HCT116 (cell line): Measurements from ENCODE around the gene BBIP1. TPM values are rescaled to one million over a fixed set of nuclear protein-coding genes. Genes with fewer than 3 reads are reported as not detected.
A peak's percentile ranks its signal among the peaks of the same experiment; 100 is the strongest.

Experiments
- ATAC-seq: fragments of 200-7000 bp; cut with Tn5 transposase; 2 replicates; pipeline ENCODE4 v1.9.1; 2020; ENCODE audit warnings: mild to moderate bottlenecking, moderate library complexity
- BruUV-seq: library from RNA; stranded (reverse); fragments of 400-500 nt; replicated peaks from 2 replicates; lab custom pipeline; 2021; lab: Mats Ljungman, UMichigan
- CTCF ChIA-PET: fragments of 300-600 bp; sonication (Branson Sonifier 250); formaldehyde crosslinking; loops from one replicate; lab custom pipeline; 2021; ENCODE audit warnings: antibody characterized with exemption; lab: Charles Lee
- POLR2A ChIA-PET: fragments of 300-600, 350-600 bp; sonication (Branson Sonifier 250); formaldehyde crosslinking; loops from one replicate; lab custom pipeline; 2021; ENCODE audit warnings: antibody characterized with exemption; lab: Charles Lee
- RAD21 ChIA-PET, 2 experiments: fragments of 300-600 bp; sonication (Branson Sonifier 250); formaldehyde crosslinking; loops; one replicate each; lab custom pipeline; 2023; ENCODE audit warnings: low total read pairs in 2 of 2; ENCODE audit not compliant: uncharacterized antibody in 2 of 2, unreplicated experiment in 2 of 2, low non-redundant PET in 1 of 2; lab: Charles Lee
- DNase-seq: peaks from one replicate; pipeline ENCODE4 v3.0.0-alpha.2; 2010; ENCODE audit warnings: low read depth, low spot score
- H2AFZ ChIP-seq: fragments of 200-600 bp; shearing (Covaris generic), sonication (generic); 2 replicates; pipeline ENCODE4 v1.6.1; 2017; ENCODE audit warnings: low read depth, mixed run types, mixed read lengths, antibody characterized with exemption, low read length; ENCODE audit not compliant: poor library complexity, severe bottlenecking
- H3K27ac ChIP-seq: 2 replicates; pipeline ENCODE4 v1.5.1; 2012; ENCODE audit warnings: low read depth, low read length
- H3K27me3 ChIP-seq: fragments of 200-600 bp; sonication (generic); 2 replicates; pipeline ENCODE4 v1.6.1; 2016; ENCODE audit warnings: mixed run types, low read length, mixed read lengths; ENCODE audit not compliant: insufficient read depth
- H3K36me3 ChIP-seq, 2 experiments: fragments of 200-500 bp in 1 of 2; fragments of 200-600 bp in 1 of 2; sonication (Bioruptor generic) in 1 of 2; sonication (generic) in 1 of 2; 2 replicates each; pipeline versions ENCODE4 v1.5.1 to v1.6.1; 2014 to 2016; ENCODE audit warnings: low read length in 2 of 2, inconsistent platforms in 1 of 2, mixed read lengths in 1 of 2, mixed run types in 1 of 2; ENCODE audit not compliant: insufficient read depth in 2 of 2, control insufficient read depth in 1 of 2
- H3K4me1 ChIP-seq, 2 experiments: fragments of 200-600 bp in 1 of 2; sonication (generic) in 1 of 2; 2 replicates each; pipeline versions ENCODE4 v1.5.1 to v1.6.1; 2012 to 2017; ENCODE audit warnings: low read length in 2 of 2, inconsistent platforms in 1 of 2, mild to moderate bottlenecking in 1 of 2, mixed read lengths in 1 of 2, mixed run types in 1 of 2, moderate library complexity in 1 of 2; ENCODE audit not compliant: insufficient read depth in 2 of 2, control insufficient read depth in 1 of 2
- H3K4me2 ChIP-seq: fragments of 200-600 bp; sonication (generic); 2 replicates; pipeline ENCODE4 v1.6.1; 2017; ENCODE audit warnings: mixed run types, low read length, mixed read lengths
- H3K4me3 ChIP-seq, 2 experiments: fragments of 200-600 bp in 1 of 2; sonication (generic) in 1 of 2; replicated peaks in 1 of 2; 2 replicates each; pipeline ENCODE4 v1.5.1; 2011 to 2016; ENCODE audit warnings: low read length in 2 of 2, control low read depth in 1 of 2, low read depth in 1 of 2, mild to moderate bottlenecking in 1 of 2, mixed read lengths in 1 of 2, mixed run types in 1 of 2
- H3K79me2 ChIP-seq: fragments of 200-600 bp; sonication (generic); 2 replicates; pipeline ENCODE4 v1.6.1; 2017; ENCODE audit warnings: mild to moderate bottlenecking, mixed run types, low read length, moderate library complexity, mixed read lengths; ENCODE audit not compliant: insufficient read depth
- H3K9ac ChIP-seq: fragments of 200-600 bp; sonication (generic); 2 replicates; pipeline ENCODE4 v1.6.1; 2016; ENCODE audit warnings: low read length, mixed read lengths
- H3K9me2 ChIP-seq: fragments of 200-600 bp; sonication (generic), shearing (Covaris generic); 2 replicates; pipeline ENCODE4 v1.6.1; 2017; ENCODE audit warnings: mixed run types, mild to moderate bottlenecking, moderate library complexity; ENCODE audit not compliant: insufficient read depth
- H3K9me3 ChIP-seq, 2 experiments: fragments of 200-500 bp in 1 of 2; fragments of 200-600 bp in 1 of 2; sonication (Bioruptor generic) in 1 of 2; sonication (generic) in 1 of 2; 2 replicates each; pipeline ENCODE4 v1.6.1; 2014 to 2017; ENCODE audit warnings: low read length in 2 of 2, mixed read lengths in 2 of 2, inconsistent platforms in 1 of 2, low read depth in 1 of 2, mild to moderate bottlenecking in 1 of 2, mixed run types in 1 of 2, moderate library complexity in 1 of 2; ENCODE audit not compliant: control insufficient read depth in 1 of 2, insufficient read depth in 1 of 2
- H4K20me1 ChIP-seq: fragments of 200-600 bp; sonication (generic), shearing (Covaris generic); 2 replicates; pipeline ENCODE4 v1.6.1; 2017; ENCODE audit warnings: mixed run types, mild to moderate bottlenecking, moderate library complexity; ENCODE audit not compliant: insufficient read depth
- ELF1 ChIP-seq: IDR thresholded peaks from 2 replicates; pipeline ENCODE4 v1.6.1; 2012; ENCODE audit warnings: low read depth, borderline replicate concordance
- YY1 ChIP-seq: IDR thresholded peaks from 2 replicates; pipeline ENCODE4 v1.6.1; 2011; ENCODE audit warnings: low read length, low read depth, moderate library complexity, mild to moderate bottlenecking; ENCODE audit not compliant: insufficient replicate concordance; ENCODE audit errors: extremely low read depth
- ZFX ChIP-seq: fragments of 450-650 bp; IDR thresholded peaks from 2 replicates; pipeline ENCODE4 v1.6.1; 2017
- intact Hi-C: fragments of 100-400 bp; cut with micrococcal nuclease; formaldehyde crosslinking; loops from 2 replicates; pipeline ENCODE4 v1.10.0; 2022
- total RNA-seq: library from RNA; stranded (reverse); gene quantifications from one replicate; pipeline ENCODE4 v1.2.1, GENCODE V29; 2021; ENCODE audit not compliant: unreplicated experiment

Gene BBIP1
- total RNA-seq, 1 experiment from 2014 or later: 38.9 TPM

DNA sequence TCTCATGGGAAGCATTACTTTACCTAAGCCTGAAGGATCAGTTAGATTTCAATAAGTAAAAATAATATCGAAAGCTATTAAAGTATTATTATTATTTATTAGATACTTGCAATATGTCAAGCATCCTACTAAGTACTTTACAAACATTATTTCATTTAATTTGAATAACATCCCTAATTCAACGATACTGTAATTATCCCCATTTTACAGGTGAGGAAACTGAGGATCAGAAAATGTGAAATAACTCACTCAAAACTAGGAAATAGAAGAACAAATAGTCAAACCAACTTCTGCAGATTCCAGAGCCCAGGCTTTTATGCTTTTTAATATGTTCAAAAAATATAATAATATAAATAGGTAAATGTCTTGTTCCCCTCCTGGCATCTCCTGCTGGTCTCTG lies 57.5 kb downstream of the BBIP1 start:
- no peak overlapping the region for H2AFZ ChIP-seq
- H3K9ac ChIP-seq: no peak overlapping the region
- no peak for DNase-seq
- H3K27me3 ChIP-seq: no peaks in the 10 kb centered on the region
- H3K9me3 ChIP-seq: no peaks in the 10 kb centered on the region
- no peak overlapping the region for H3K4me3 ChIP-seq
- BruUV-seq: no TSS peak
- H3K9me2 ChIP-seq: no peaks in the 10 kb centered on the region
- TF ChIP-seq YY1 (no peak), ELF1 (0 out of 2 replicates have a peak, but pooled peaks have one; percentile 15)
- no peaks in the 10 kb centered on the region for H3K79me2 ChIP-seq
- POLR2A ChIA-PET: no interaction called here
- H3K4me1 ChIP-seq: peaks cover 11 to 20% of the 10 kb centered on the region in 2 experiments
- no peaks in the 10 kb centered on the region for H4K20me1 ChIP-seq
- H3K4me2 ChIP-seq: no peak overlapping the region
- intact Hi-C loops: no loop called here
- CTCF ChIA-PET: interaction anchor here (1.2 kb wide), 1 partner anchor 115 kb away, joined by 3 read pairs; no protein-coding TSS in a partner anchor
- RAD21 ChIA-PET: no interaction called here
- no peak overlapping the region for H3K27ac ChIP-seq
- H3K36me3 ChIP-seq: no peaks in the 10 kb centered on the region
- ATAC-seq: no peak

DNA sequence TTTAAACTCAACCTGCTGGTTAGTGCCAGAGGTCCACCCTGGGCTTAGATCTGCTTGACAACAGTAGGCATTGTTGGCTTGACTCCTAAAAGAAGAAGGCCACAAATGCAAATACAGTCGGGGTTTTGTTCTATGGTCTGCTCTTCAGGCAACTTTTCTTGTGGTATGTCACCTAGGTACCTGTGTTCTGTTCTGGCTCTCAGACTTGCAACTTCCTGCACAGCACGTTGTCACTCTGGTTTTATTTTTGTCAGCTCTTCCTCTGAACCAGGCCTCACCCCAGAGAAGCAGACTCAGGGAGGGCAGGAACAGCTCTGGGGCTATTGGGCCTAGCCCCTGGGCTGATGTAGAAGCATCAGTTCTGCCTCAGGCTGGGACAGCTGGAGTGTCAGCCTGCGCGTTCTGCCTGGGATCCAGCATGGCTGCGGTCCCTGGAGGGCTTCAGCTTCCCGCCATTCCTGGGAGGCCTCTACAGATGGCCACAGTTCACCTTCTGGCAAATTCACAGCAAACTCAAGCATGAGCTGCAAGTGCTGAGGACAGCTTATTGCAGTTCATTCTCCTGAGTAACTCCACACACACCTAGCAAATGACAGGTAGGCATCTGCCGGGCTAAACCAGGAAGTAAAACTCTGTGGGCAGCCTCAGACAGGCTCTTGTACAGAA lies 58.3 kb downstream of the BBIP1 start:
- Histone ChIP-seq H3K36me3 (no peaks in the 10 kb centered on the region), H3K9ac (no peak overlapping the region), H3K9me2 (no peaks in the 10 kb centered on the region), H3K9me3 (no peaks in the 10 kb centered on the region), H3K27me3 (no peaks in the 10 kb centered on the region), H2AFZ (peak overlapping the region; percentile 55), H3K27ac (no peak overlapping the region), H3K4me1 (peaks cover 7 to 13% of the 10 kb centered on the region in 2 experiments), H3K4me2 (no peak overlapping the region), H3K4me3 (no peak overlapping the region), H4K20me1 (no peaks in the 10 kb centered on the region), H3K79me2 (no peaks in the 10 kb centered on the region)
- no peak for DNase-seq
- ChIA-PET CTCF (interaction anchor here (1.2 kb wide), 1 partner anchor 114 kb away, joined by 3 read pairs; no protein-coding TSS in a partner anchor), RAD21 (no interaction called here), POLR2A (interaction anchor here (0.9 kb wide), 1 partner anchor 8 kb away, joined by 3 read pairs; no protein-coding TSS in a partner anchor)
- no TSS peak for BruUV-seq
- no peak for ATAC-seq
- intact Hi-C loops: no loop called here
- no peak for TF ChIP-seq ELF1
- TF ChIP-seq ZFX: peak; percentile 21; the same call in 1 of the 2 replicates
